CD4-positive, alpha-beta T cell (primary cell): Measurements from ENCODE around the gene SH3BGR. TPM values are rescaled to one million over a fixed set of nuclear protein-coding genes. Genes with fewer than 3 reads are reported as not detected.

Experiments
- ATAC-seq: fragments of 200-7000 bp; cut with Tn5 transposase; one replicate; pipeline ENCODE4 v1.10.0; 2022; ENCODE audit warnings: mild to moderate bottlenecking; ENCODE audit not compliant: poor library complexity
- CTCF ChIA-PET: fragments of 350-600 bp; sonication (Branson Sonifier 250); formaldehyde crosslinking; loops from one replicate; lab custom pipeline; 2021; ENCODE audit warnings: antibody characterized with exemption, inconsistent platforms; lab: Charles Lee
- POLR2A ChIA-PET: fragments of 350-600 bp; sonication (Branson Sonifier 250); formaldehyde crosslinking; loops from one replicate; lab custom pipeline; 2021; ENCODE audit warnings: antibody characterized with exemption, inconsistent platforms; lab: Charles Lee
- DNase-seq, 14 experiments: peaks; one replicate each; pipeline ENCODE4 v3.0.0-alpha.2; 2013 to 2020; ENCODE audit warnings: mixed read lengths in 2 of 14
- H3K27ac ChIP-seq, 2 donors: one replicate each; pipeline versions ENCODE4 v1.5.1 to v1.7.0; 2013; ENCODE audit warnings: low read length in 2 of 2, low read depth in 1 of 2, mild to moderate bottlenecking in 1 of 2
- H3K27me3 ChIP-seq, 2 experiments: 1 replicate in 1 of 2; 2 replicates in 1 of 2; pipeline versions ENCODE4 v1.6.1 to v1.7.0; 2013; ENCODE audit warnings: low read length in 2 of 2, control low read depth in 1 of 2, mild to moderate bottlenecking in 1 of 2, moderate library complexity in 1 of 2; ENCODE audit not compliant: insufficient read depth in 2 of 2, control insufficient read depth in 1 of 2
- H3K36me3 ChIP-seq: one replicate; pipeline ENCODE4 v1.6.1; 2013; ENCODE audit warnings: low read length, control low read depth; ENCODE audit not compliant: insufficient read depth
- H3K4me1 ChIP-seq: one replicate; pipeline ENCODE4 v1.6.1; 2013; ENCODE audit warnings: low read length, control low read depth; ENCODE audit not compliant: insufficient read depth
- H3K4me3 ChIP-seq: one replicate; pipeline ENCODE4 v1.5.1; 2013; ENCODE audit warnings: mild to moderate bottlenecking, low read length, moderate library complexity
- H3K9me3 ChIP-seq, 2 experiments: 1 replicate in 1 of 2; 2 replicates in 1 of 2; pipeline versions ENCODE4 v1.6.1 to v1.7.0; 2013; ENCODE audit warnings: low read length in 2 of 2, mild to moderate bottlenecking in 2 of 2, control low read depth in 1 of 2, moderate library complexity in 1 of 2; ENCODE audit not compliant: control insufficient read depth in 1 of 2, insufficient read depth in 1 of 2
- H3K27ac Mint-ChIP-seq: one replicate; pipeline ENCODE4 v1.8.0; 2020; ENCODE audit warnings: mixed read lengths
- H3K27me3 Mint-ChIP-seq: one replicate; pipeline ENCODE4 v1.8.0; 2021; ENCODE audit warnings: mixed read lengths
- H3K36me3 Mint-ChIP-seq: one replicate; pipeline ENCODE4 v1.8.0; 2021; ENCODE audit warnings: low read depth, mixed read lengths
- H3K4me1 Mint-ChIP-seq: one replicate; pipeline ENCODE4 v1.8.0; 2021; ENCODE audit warnings: low read depth, mixed read lengths
- H3K4me3 Mint-ChIP-seq: one replicate; pipeline ENCODE4 v1.8.0; 2020; ENCODE audit warnings: mild to moderate bottlenecking, mixed read lengths
- H3K9me3 Mint-ChIP-seq: one replicate; pipeline ENCODE4 v1.8.0; 2020; ENCODE audit warnings: mixed read lengths
- intact Hi-C, 2 experiments: fragments of 100-400 bp; cut with DNase I in 1 of 2; cut with micrococcal nuclease in 1 of 2; formaldehyde crosslinking; loops; one replicate each; pipeline versions ENCODE4 v1.15.1 to v1.9.0; 2023 to 2025; cut with DNase I, micrococcal nuclease
- total RNA-seq, 174 experiments: library from RNA in 2 of 174; stranded (reverse) in 2 of 174; gene quantifications; one replicate each; pipeline ENCODE4 v1.2.3 and lab custom pipeline; 2021 to 2026
- TF ChIP-seq, protein P1 (sequence below): fragments of 200-600 bp; IDR thresholded peaks from one replicate; pipeline ENCODE4 v1.8.0; 2022; ENCODE audit warnings: antibody characterized with exemption, mild to moderate bottlenecking

Gene SH3BGR
- total RNA-seq, 2 experiments from 2014 or later: 0.63 to 0.87 TPM

DNA sequence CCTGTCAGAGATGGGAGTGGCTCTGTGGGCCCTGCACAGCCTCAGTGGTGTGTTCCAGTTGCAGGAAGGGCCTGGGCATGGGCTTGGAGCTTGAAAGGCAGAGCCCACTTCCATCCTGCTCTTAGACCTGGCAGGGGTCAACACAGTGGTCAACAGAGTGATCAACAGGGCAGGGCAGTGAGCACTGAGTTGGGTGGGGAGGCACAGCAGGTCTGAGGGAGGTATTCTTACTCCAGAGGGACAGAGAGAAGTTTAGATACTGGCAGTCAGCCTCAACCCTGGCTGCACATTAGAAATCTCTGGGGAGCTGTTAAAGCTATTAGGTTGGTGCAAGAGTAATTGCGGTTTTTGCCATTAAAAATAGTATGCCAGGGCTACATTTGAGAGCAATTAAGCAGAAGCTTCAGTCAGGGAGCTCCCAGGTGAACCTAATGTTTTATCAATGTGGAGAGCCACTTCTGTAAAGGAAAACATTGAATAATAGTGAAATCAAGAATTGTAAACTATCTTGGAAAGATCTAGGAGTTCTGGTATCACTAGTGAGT, 37.7 kb downstream of the SH3BGR start:
- intact Hi-C loops: no loop called here
- ChIA-PET POLR2A (no interaction called here), CTCF (no interaction called here)
- no peaks in the 10 kb centered on the region for H3K27me3 Mint-ChIP-seq
- no peaks in the 10 kb centered on the region for H3K9me3 Mint-ChIP-seq
- no peak overlapping the region for H3K27ac ChIP-seq
- no peak overlapping the region for H3K27ac Mint-ChIP-seq
- H3K36me3 ChIP-seq: no peaks in the 10 kb centered on the region
- H3K27me3 ChIP-seq: no peaks in the 10 kb centered on the region
- TF ChIP-seq, protein P1, sequence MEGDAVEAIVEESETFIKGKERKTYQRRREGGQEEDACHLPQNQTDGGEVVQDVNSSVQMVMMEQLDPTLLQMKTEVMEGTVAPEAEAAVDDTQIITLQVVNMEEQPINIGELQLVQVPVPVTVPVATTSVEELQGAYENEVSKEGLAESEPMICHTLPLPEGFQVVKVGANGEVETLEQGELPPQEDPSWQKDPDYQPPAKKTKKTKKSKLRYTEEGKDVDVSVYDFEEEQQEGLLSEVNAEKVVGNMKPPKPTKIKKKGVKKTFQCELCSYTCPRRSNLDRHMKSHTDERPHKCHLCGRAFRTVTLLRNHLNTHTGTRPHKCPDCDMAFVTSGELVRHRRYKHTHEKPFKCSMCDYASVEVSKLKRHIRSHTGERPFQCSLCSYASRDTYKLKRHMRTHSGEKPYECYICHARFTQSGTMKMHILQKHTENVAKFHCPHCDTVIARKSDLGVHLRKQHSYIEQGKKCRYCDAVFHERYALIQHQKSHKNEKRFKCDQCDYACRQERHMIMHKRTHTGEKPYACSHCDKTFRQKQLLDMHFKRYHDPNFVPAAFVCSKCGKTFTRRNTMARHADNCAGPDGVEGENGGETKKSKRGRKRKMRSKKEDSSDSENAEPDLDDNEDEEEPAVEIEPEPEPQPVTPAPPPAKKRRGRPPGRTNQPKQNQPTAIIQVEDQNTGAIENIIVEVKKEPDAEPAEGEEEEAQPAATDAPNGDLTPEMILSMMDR: no peak
- H3K36me3 Mint-ChIP-seq: peaks cover 5% of the 10 kb centered on the region
- no peaks in the 10 kb centered on the region for H3K4me1 Mint-ChIP-seq
- no peak overlapping the region for H3K4me3 Mint-ChIP-seq
- ATAC-seq (no peak), DNase-seq (no peak)
- no peaks in the 10 kb centered on the region for H3K4me1 ChIP-seq
- peaks cover 0 to 5% of the 10 kb centered on the region in 2 experiments for H3K9me3 ChIP-seq
- no peak overlapping the region for H3K4me3 ChIP-seq

DNA sequence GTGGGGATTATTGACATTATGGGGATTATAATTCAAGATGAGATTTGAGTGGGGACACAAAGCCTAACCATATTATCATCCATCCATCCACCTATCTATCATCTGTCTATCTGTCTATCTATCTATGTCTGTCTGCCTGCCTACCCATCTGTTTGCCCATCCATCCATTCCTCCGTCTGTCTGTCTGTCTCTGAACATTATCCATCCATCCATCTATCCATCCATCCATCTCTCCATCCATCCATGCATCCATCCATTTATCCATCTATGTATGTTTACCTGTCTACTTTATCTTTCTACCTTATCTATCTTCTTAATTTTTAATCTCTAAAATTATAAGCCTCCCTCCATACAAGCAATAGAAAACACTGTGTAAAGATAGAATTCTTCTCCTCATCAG, 47.4 kb downstream of the SH3BGR start:
- intact Hi-C loops: no loop called here
- Histone ChIP-seq H3K4me1 (no peaks in the 10 kb centered on the region), H3K9me3 (peaks cover 0 to 8% of the 10 kb centered on the region in 2 experiments), H3K36me3 (no peaks in the 10 kb centered on the region), H3K27ac (no peak overlapping the region), H3K4me3 (no peak overlapping the region), H3K27me3 (no peaks in the 10 kb centered on the region)
- DNase-seq: no peak
- H3K4me1 Mint-ChIP-seq: no peaks in the 10 kb centered on the region
- no peak overlapping the region for H3K4me3 Mint-ChIP-seq
- TF ChIP-seq, protein P1: no peak
- H3K36me3 Mint-ChIP-seq: peaks cover 5% of the 10 kb centered on the region
- H3K27ac Mint-ChIP-seq: no peak overlapping the region
- H3K9me3 Mint-ChIP-seq: no peaks in the 10 kb centered on the region
- ChIA-PET CTCF (no interaction called here), POLR2A (no interaction called here)
- no peaks in the 10 kb centered on the region for H3K27me3 Mint-ChIP-seq
- no peak for ATAC-seq

GRCh38 chr21:39502631-39503030, 50.9 kb downstream of the SH3BGR start:
- Histone ChIP-seq H3K9me3 (no peaks in the 10 kb centered on the region), H3K27ac (no peak overlapping the region), H3K4me3 (no peak overlapping the region), H3K36me3 (no peaks in the 10 kb centered on the region), H3K4me1 (no peaks in the 10 kb centered on the region), H3K27me3 (no peaks in the 10 kb centered on the region)
- no peak overlapping the region for H3K4me3 Mint-ChIP-seq
- DNase-seq (no peak), ATAC-seq (no peak)
- CTCF ChIA-PET: interaction anchor here (0.6 kb wide), 1 partner anchor 194 kb away, joined by 3 read pairs; no protein-coding TSS in a partner anchor
- no peak overlapping the region for H3K27ac Mint-ChIP-seq
- no peaks in the 10 kb centered on the region for H3K9me3 Mint-ChIP-seq
- H3K36me3 Mint-ChIP-seq: no peaks in the 10 kb centered on the region
- H3K27me3 Mint-ChIP-seq: no peaks in the 10 kb centered on the region
- intact Hi-C loops: no loop called here
- POLR2A ChIA-PET: no interaction called here
- TF ChIP-seq, protein P1: no peak
- H3K4me1 Mint-ChIP-seq: no peaks in the 10 kb centered on the region
